ENCODE data around the gene ARL6IP4.

ARL6IP4 gene

GRCh38 chr12:122961531-122962329 is 18.8 kb upstream of the ARL6IP4 start:
- no peak overlapping the region for H3K4me3 ChIP-seq (ENCODE audit: low read length)
- H3K9ac ChIP-seq (ENCODE audit: low read length), result no peak overlapping the region
- no peaks in the 10 kb centered on the region for H3K36me3 ChIP-seq (ENCODE audit: control insufficient read depth, low read depth, low read length)
- H3K9me3 ChIP-seq (ENCODE audit: control insufficient read depth, low read depth, low read length), result no peaks in the 10 kb centered on the region
- H3K27me3 ChIP-seq (ENCODE audit: control insufficient read depth, insufficient read depth, low read length), result peaks cover 7% of the 10 kb centered on the region
- no peak overlapping the region for H3K27ac ChIP-seq (ENCODE audit: low read length)
- H3K4me1 ChIP-seq (ENCODE audit: control insufficient read depth, low read depth, low read length), result no peaks in the 10 kb centered on the region

DNA sequence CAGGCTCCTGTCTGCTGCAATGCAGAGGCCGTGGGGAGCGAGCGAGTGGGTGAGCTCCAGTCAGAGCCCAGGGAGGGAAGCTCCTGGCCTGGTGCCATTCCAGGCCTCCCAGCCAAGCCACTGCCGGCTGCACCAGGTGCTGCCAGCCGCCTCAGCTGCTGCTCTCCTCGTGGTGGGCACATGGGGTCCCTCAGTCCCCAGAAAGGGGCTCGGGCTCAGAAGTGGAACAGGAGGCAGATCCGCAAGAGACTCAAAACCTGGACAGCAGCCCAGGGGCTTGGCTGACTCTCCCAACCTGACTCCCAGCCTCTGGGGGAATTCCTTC is 16.6 kb upstream of the ARL6IP4 start:
- Histone ChIP-seq H3K9me3 (ENCODE audit: control insufficient read depth, low read depth, low read length) (no peaks in the 10 kb centered on the region), H3K27ac (ENCODE audit: low read length) (no peak overlapping the region), H3K36me3 (ENCODE audit: control insufficient read depth, low read depth, low read length) (no peaks in the 10 kb centered on the region), H3K4me1 (ENCODE audit: control insufficient read depth, low read depth, low read length) (no peaks in the 10 kb centered on the region), H3K4me3 (ENCODE audit: low read length) (no peak overlapping the region), H3K27me3 (ENCODE audit: control insufficient read depth, insufficient read depth, low read length) (peaks cover 7% of the 10 kb centered on the region), H3K9ac (ENCODE audit: low read length) (no peak overlapping the region)

DNA sequence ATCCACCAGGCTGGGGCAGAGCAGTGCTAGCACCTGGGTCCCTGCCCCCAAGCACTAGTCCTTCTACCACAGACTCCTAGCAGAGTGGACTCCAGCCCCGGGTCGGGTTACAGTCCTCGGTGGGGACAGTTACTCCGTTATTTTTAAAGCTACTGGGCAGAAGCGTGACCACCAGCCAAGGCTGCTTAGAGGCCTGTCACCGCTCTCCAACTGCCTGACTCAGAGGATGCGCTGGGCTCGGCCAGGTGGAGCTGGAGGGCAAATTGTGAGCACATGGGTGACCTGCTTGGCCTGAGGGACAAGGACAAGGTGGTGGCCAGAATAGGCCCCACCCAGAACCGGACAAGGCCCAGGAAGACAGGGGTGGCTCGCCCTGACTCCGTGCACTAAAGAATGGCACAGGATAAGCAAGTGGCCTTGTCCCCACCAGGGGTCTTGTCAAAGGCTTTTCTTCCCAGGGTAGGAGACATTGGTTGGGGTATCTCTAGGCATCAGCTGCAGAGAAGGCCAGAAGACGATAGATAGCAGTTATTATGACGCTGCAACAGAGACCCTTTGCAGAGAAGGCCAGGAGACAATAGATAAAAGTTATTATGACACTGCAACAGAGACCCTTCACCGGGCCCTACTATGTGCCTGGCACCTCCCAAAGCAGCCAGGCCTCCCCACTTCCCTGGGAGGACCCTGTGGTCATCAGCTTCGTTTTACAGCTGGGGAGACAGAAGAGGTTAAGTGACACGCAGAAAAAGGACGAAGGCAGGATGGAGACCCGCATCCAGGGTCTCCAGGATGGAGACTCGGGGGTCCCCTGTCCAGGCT is 15.8 kb upstream of the ARL6IP4 start:
- no peak overlapping the region for H3K27ac ChIP-seq (ENCODE audit: low read length)
- H3K9me3 ChIP-seq (ENCODE audit: control insufficient read depth, low read depth, low read length), result no peaks in the 10 kb centered on the region
- H3K4me1 ChIP-seq (ENCODE audit: control insufficient read depth, low read depth, low read length), result no peaks in the 10 kb centered on the region

DNA sequence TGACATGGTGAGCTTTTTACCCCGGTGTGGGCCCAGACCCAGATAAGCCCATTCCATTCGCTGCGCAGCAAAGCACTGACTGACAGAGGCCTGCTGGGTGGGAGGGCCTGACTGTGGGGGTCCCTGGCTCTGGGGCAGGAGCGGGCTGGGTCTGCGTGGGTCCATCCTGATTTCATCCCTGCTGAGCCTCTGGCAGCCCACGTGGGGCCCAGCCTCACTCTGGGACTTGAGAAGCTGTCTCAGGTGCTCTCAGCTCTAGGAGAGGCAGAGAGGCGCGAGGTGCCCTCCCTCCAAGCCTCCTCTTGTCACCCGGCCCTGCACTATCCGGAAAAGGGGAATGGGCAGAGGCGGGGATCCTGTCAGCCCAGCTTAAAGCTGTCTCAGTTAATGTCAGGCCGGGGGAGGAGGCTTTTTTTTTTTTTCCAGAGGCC is 15.1 kb upstream of the ARL6IP4 start:
- Histone ChIP-seq H3K27ac (ENCODE audit: low read length) (no peak overlapping the region), H3K9me3 (ENCODE audit: control insufficient read depth, low read depth, low read length) (no peaks in the 10 kb centered on the region), H3K9ac (ENCODE audit: low read length) (no peak overlapping the region), H3K4me1 (ENCODE audit: control insufficient read depth, low read depth, low read length) (no peaks in the 10 kb centered on the region), H3K27me3 (ENCODE audit: control insufficient read depth, insufficient read depth, low read length) (peaks cover 7% of the 10 kb centered on the region), H3K4me3 (ENCODE audit: low read length) (peak overlapping the region; percentile 81), H3K36me3 (ENCODE audit: control insufficient read depth, low read depth, low read length) (no peaks in the 10 kb centered on the region)

More for the DNA sequence above, 15.8 kb upstream of the ARL6IP4 start:
- Histone ChIP-seq H3K4me3 (ENCODE audit: low read length) (no peak overlapping the region), H3K27me3 (ENCODE audit: control insufficient read depth, insufficient read depth, low read length) (peaks cover 7% of the 10 kb centered on the region), H3K36me3 (ENCODE audit: control insufficient read depth, low read depth, low read length) (no peaks in the 10 kb centered on the region), H3K9ac (ENCODE audit: low read length) (no peak overlapping the region)

- H3K9ac ChIP-seq (ENCODE audit: low read length), result no peak within 1 kb of the TSS
- no peaks in the 10 kb centered on the region for H3K9me3 ChIP-seq (ENCODE audit: control insufficient read depth, low read depth, low read length)
- H3K27ac ChIP-seq (ENCODE audit: low read length), result no peak within 1 kb of the TSS
- no peaks in the 10 kb centered on the region for H3K36me3 ChIP-seq (ENCODE audit: control insufficient read depth, low read depth, low read length)
- H3K4me3 ChIP-seq (ENCODE audit: low read length), result peak within 1 kb of the TSS; percentile 81
- H3K27me3 ChIP-seq (ENCODE audit: control insufficient read depth, insufficient read depth, low read length), result peaks cover 7% of the 10 kb centered on the region
- H3K4me1 ChIP-seq (ENCODE audit: control insufficient read depth, low read depth, low read length), result no peaks in the 10 kb centered on the region
Observed at GRCh38 chr12:122965851-122966742, 14.4 kb upstream of the ARL6IP4 start, which contains the start of gene ABCB9. Gene ABCB9 (minus strand): TSS chr12:122966463. CDS start chr12:122960235, 6,228 bp downstream.

GRCh38 chr12:122966743-122967550 is 13.5 kb upstream of the ARL6IP4 start:
- no peaks in the 10 kb centered on the region for H3K9me3 ChIP-seq (ENCODE audit: control insufficient read depth, low read depth, low read length)
- H3K9ac ChIP-seq (ENCODE audit: low read length), result no peak overlapping the region
- no peaks in the 10 kb centered on the region for H3K36me3 ChIP-seq (ENCODE audit: control insufficient read depth, low read depth, low read length)
- peaks cover 7% of the 10 kb centered on the region for H3K27me3 ChIP-seq (ENCODE audit: control insufficient read depth, insufficient read depth, low read length)
- H3K4me3 ChIP-seq (ENCODE audit: low read length), result no peak overlapping the region
- H3K27ac ChIP-seq (ENCODE audit: low read length), result no peak overlapping the region
- no peaks in the 10 kb centered on the region for H3K4me1 ChIP-seq (ENCODE audit: control insufficient read depth, low read depth, low read length)

- no peaks in the 10 kb centered on the region for H3K36me3 ChIP-seq (ENCODE audit: control insufficient read depth, low read depth, low read length)
- no peak overlapping the region for H3K4me3 ChIP-seq (ENCODE audit: low read length)
- H3K9ac ChIP-seq (ENCODE audit: low read length), result no peak overlapping the region
- H3K27ac ChIP-seq (ENCODE audit: low read length), result no peak overlapping the region
- no peaks in the 10 kb centered on the region for H3K4me1 ChIP-seq (ENCODE audit: control insufficient read depth, low read depth, low read length)
- peaks cover 7% of the 10 kb centered on the region for H3K27me3 ChIP-seq (ENCODE audit: control insufficient read depth, insufficient read depth, low read length)
- H3K9me3 ChIP-seq (ENCODE audit: control insufficient read depth, low read depth, low read length), result no peaks in the 10 kb centered on the region
Observed at GRCh38 chr12:122968104-122968503, 12.4 kb upstream of the ARL6IP4 start.

DNA sequence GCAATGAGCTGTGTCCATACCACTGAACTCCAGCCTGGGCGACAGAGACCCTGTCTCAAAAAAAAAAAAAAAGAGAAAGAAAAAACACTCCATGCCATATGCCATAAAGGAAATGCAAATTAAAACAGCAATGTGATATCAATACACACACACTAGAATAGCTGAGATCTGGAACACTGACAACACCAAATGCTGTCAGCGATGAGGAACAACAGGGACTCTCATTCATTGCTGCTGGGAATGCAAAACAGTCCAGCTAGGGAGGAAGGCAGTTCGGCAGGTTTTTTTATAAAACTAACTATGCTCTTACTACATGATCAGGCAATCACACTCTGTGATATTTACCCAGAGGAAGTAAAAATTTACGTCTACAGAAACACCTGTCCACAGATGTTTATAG is 10.8 kb upstream of the ARL6IP4 start:
- H3K27ac ChIP-seq (ENCODE audit: low read length), result no peak overlapping the region

GRCh38 chr12:122974274-122974891 is 6.1 kb upstream of the ARL6IP4 start:
- Histone ChIP-seq H3K27me3 (ENCODE audit: control insufficient read depth, insufficient read depth, low read length) (no peaks in the 10 kb centered on the region), H3K9me3 (ENCODE audit: control insufficient read depth, low read depth, low read length) (no peaks in the 10 kb centered on the region), H3K36me3 (ENCODE audit: control insufficient read depth, low read depth, low read length) (no peaks in the 10 kb centered on the region), H3K4me3 (ENCODE audit: low read length) (peak overlapping the region; percentile 97), H3K27ac (ENCODE audit: low read length) (peak overlapping the region; percentile 84), H3K9ac (ENCODE audit: low read length) (peak overlapping the region; percentile 95), H3K4me1 (ENCODE audit: control insufficient read depth, low read depth, low read length) (no peaks in the 10 kb centered on the region)

More for the DNA sequence above, 10.8 kb upstream of the ARL6IP4 start:
- H3K9me3 ChIP-seq (ENCODE audit: control insufficient read depth, low read depth, low read length), result no peaks in the 10 kb centered on the region
- H3K9ac ChIP-seq (ENCODE audit: low read length), result no peak overlapping the region
- H3K36me3 ChIP-seq (ENCODE audit: control insufficient read depth, low read depth, low read length), result no peaks in the 10 kb centered on the region
- H3K27me3 ChIP-seq (ENCODE audit: control insufficient read depth, insufficient read depth, low read length), result peaks cover 7% of the 10 kb centered on the region
- H3K4me1 ChIP-seq (ENCODE audit: control insufficient read depth, low read depth, low read length), result no peaks in the 10 kb centered on the region
- no peak overlapping the region for H3K4me3 ChIP-seq (ENCODE audit: low read length)

All from iPS-18a (cell line).